Adrenal gland (tissue), 12 donors: ENCODE data around the gene PPM1F. TPM values are rescaled to one million over a fixed set of nuclear protein-coding genes. Genes with fewer than 3 reads are reported as not detected.
A peak's percentile ranks its signal among the peaks of the same experiment; 100 is the strongest.

Experiments used
- DNase-seq, 7 donors: peaks; one replicate each; pipeline ENCODE4 v3.0.0-alpha.2; 2019 to 2020
- H3K27ac ChIP-seq, 5 donors: fragments of 200-600 bp; sonication (generic) in 4 of 5; 1 replicate in 3 of 5; 2 replicates in 2 of 5; pipeline versions ENCODE4 v1.5.1 to v1.8.0; 2016 to 2020; ENCODE audit warnings: mild to moderate bottlenecking in 1 of 5
- H3K27me3 ChIP-seq: fragments of 200-600 bp; 2 replicates; pipeline ENCODE4 v1.8.0; 2021
- H3K36me3 ChIP-seq, 2 donors: fragments of 200-600 bp; replicated peaks in 1 of 2; 1 replicate in 1 of 2; 2 replicates in 1 of 2; pipeline versions ENCODE4 v1.5.1 to v1.8.0; 2018 to 2022
- H3K4me1 ChIP-seq, 2 donors: fragments of 200-600 bp; replicated peaks in 1 of 2; 1 replicate in 1 of 2; 2 replicates in 1 of 2; pipeline versions ENCODE4 v1.5.1 to v1.8.0; 2018 to 2021
- H3K4me3 ChIP-seq, 4 donors: fragments of 200-600 bp; sonication (generic) in 3 of 4; one replicate each; pipeline ENCODE4 v1.5.1; 2016 to 2018
- H3K9me3 ChIP-seq, 3 donors: fragments of 200-600 bp; sonication (generic) in 1 of 3; replicated peaks in 1 of 3; 1 replicate in 2 of 3; 2 replicates in 1 of 3; pipeline versions ENCODE4 v1.5.1 to v1.8.0; 2016 to 2021
- CTCF ChIP-seq, 6 experiments: fragments of 450-650 bp in 4 of 6; fragments of 200-600 bp in 2 of 6; sonication (generic) in 1 of 6; IDR thresholded peaks; 1 replicate in 5 of 6; 2 replicates in 1 of 6; pipeline versions ENCODE4 v1.5.1 to v1.8.0; 2016 to 2021; ENCODE audit warnings: antibody characterized with exemption in 6 of 6, mild to moderate bottlenecking in 2 of 6, moderate library complexity in 1 of 6
- POLR2A ChIP-seq, 2 donors: fragments of 450-650 bp; IDR thresholded peaks; one replicate each; pipeline ENCODE4 v1.6.1; 2017; ENCODE audit warnings: antibody characterized with exemption in 2 of 2, mild to moderate bottlenecking in 2 of 2, moderate library complexity in 1 of 2
- WGBS, 4 donors: extraction: QIAGEN DNeasy Blood & Tissue Kit in 2 of 4; methylation state at CpG; one replicate each; pipeline versions ENCODE4 v1.1.5 to v1.1.7; 2013 to 2017; 5-methylcytosine and 5-hydroxymethylcytosine counted together
- intact Hi-C, 2 donors: fragments of 100-400 bp; cut with DNase I; formaldehyde crosslinking; loops; one replicate each; pipeline versions ENCODE4 v1.14.1 to v1.15.0; 2022 to 2023
- polyA plus RNA-seq, 3 donors: library from polyadenylated mRNA; stranded (reverse); fragments of 200-250 nt in 2 of 3; fragments of 350-450 nt in 1 of 3; fragmentation: Illumina TruSeq in 1 of 3; extraction: RNeasy Lipid Tissue Mini Kit (QIAGEN cat#74804) in 1 of 3; gene quantifications; one replicate each; pipeline ENCODE4 v1.2.3, GENCODE V29; 2013 to 2014
- total RNA-seq, 9 donors: library from RNA; depleted of rRNA in 4 of 9; stranded (reverse); fragments of >200 nt in 4 of 9; fragments of 120-200 nt in 1 of 9; fragmentation: NEBNext Ultra II Directional in 1 of 9; extraction: Animal tissue kit (Norgen Biotek cat#: 25700) in 1 of 9; gene quantifications; one replicate each; pipeline versions ENCODE4 v1.1.0 to v1.2.4, GENCODE V29; 2013 to 2023
- donor health status: healthy with polysubstance abuse.
- donor health status: Bipolar disorder and iron deficiency.
- donor health status: DM: yes; HTN: yes; CAD: no.
- donor health status: DM: no; HTN: no; CAD: no.
- donor health status: DM: no; HTN: no; CAD: no.
- donor health status: DM: yes; HTN: yes; CAD: no.

Gene PPM1F
- total and polyA plus RNA-seq, 12 donors, result 9.9 to 60.6 (median 44.0) TPM

GRCh38 chr22:21938906-21939305 lies 13.7 kb downstream of the PPM1F start:
- Histone ChIP-seq H3K4me3 (no peak overlapping the region), H3K9me3 (no peaks in the 10 kb centered on the region), H3K27ac (peak overlapping the region in 4 of 5 donors; percentile 92 to 98 (median 95)), H3K4me1 (peaks cover 39 to 68% of the 10 kb centered on the region in 2 donors), H3K36me3 (peaks cover 0 to 24% of the 10 kb centered on the region in 2 donors), H3K27me3 (no peaks in the 10 kb centered on the region)
- DNase-seq, result no peak
- TF ChIP-seq CTCF (IDR thresholded peaks at IDR 0.05) (no peak), POLR2A (IDR thresholded peaks at IDR 0.05) (no peak)
- 67 to 82% (median 77%) methylated on average over 6 to 11 of the region's 11 CpGs for WGBS, 4 donors
- intact Hi-C loops, result loop anchor here in 1 of 2 donors (5.0 to 10.0 kb wide), 3 partner anchors 74 to 227 kb away; partner anchors contain the start of gene MAPK1

GRCh38 chr22:21938071-21938822 lies 14.4 kb downstream of the PPM1F start:
- Histone ChIP-seq H3K27me3 (no peaks in the 10 kb centered on the region), H3K36me3 (peaks cover 0 to 28% of the 10 kb centered on the region in 2 donors), H3K4me1 (peaks cover 39 to 65% of the 10 kb centered on the region in 2 donors), H3K4me3 (peak overlapping the region; percentile 13 to 57 (median 28)), H3K27ac (peak overlapping the region; percentile 87 to 98 (median 93)), H3K9me3 (no peaks in the 10 kb centered on the region)
- TF ChIP-seq CTCF (IDR thresholded peaks at IDR 0.05) (peak; percentile 96 to 100 (median 100)), POLR2A (IDR thresholded peaks at IDR 0.05) (peak; percentile 6 to 46)
- WGBS, 4 donors, result 1 to 2% (median 1%) methylated on average over 15 to 42 of the region's 42 CpGs
- peak; percentile 92 to 98 (median 96) for DNase-seq
- intact Hi-C loops, result loop anchor here in 1 of 2 donors (5.0 to 10.0 kb wide), 3 partner anchors 73 to 226 kb away; partner anchors contain the start of gene MAPK1

GRCh38 chr22:21937821-21938070 lies 14.9 kb downstream of the PPM1F start:
- H3K36me3 ChIP-seq, result peaks cover 0 to 33% of the 10 kb centered on the region in 2 donors
- H3K27me3 ChIP-seq, result no peaks in the 10 kb centered on the region
- WGBS, 4 donors, result 0 to 13% (median 4%) methylated on average over 3 to 8 of the region's 8 CpGs
- intact Hi-C loops, result loop anchor here in 1 of 2 donors (5.0 to 10.0 kb wide), 3 partner anchors 73 to 225 kb away; partner anchors contain the start of gene MAPK1
- H3K9me3 ChIP-seq, result no peaks in the 10 kb centered on the region
- TF ChIP-seq POLR2A (IDR thresholded peaks at IDR 0.05), result no peak
- TF ChIP-seq CTCF (IDR thresholded peaks at IDR 0.05), result no peak
- H3K4me3 ChIP-seq, result peak overlapping the region in 2 of 4 donors; percentile 27 to 57
- peaks cover 34 to 60% of the 10 kb centered on the region in 2 donors for H3K4me1 ChIP-seq
- peak in 1 of 7 donors; percentile 76 for DNase-seq
- H3K27ac ChIP-seq, result peak overlapping the region; percentile 87 to 98 (median 93)

- Histone ChIP-seq H3K9me3 (no peaks in the 10 kb centered on the region), H3K36me3 (peaks cover 0 to 38% of the 10 kb centered on the region in 2 donors), H3K27ac (peak overlapping the region; percentile 87 to 98 (median 93)), H3K4me1 (peaks cover 32 to 55% of the 10 kb centered on the region in 2 donors), H3K4me3 (peak overlapping the region in 1 of 4 donors; percentile 57), H3K27me3 (no peaks in the 10 kb centered on the region)
- intact Hi-C loops, result loop anchor here in 1 of 2 donors (5.0 to 10.0 kb wide), 3 partner anchors 72 to 225 kb away; partner anchors contain the start of gene MAPK1
- DNase-seq, result peak in 4 of 7 donors; percentile 51 to 63 (median 56)
- 48 to 73% (median 55%) methylated on average over 5 to 20 of the region's 20 CpGs for WGBS, 4 donors
- no peak for TF ChIP-seq CTCF (IDR thresholded peaks at IDR 0.05)
- TF ChIP-seq POLR2A (IDR thresholded peaks at IDR 0.05), result no peak
These were observed 15.4 kb downstream of the PPM1F start for GRCh38 chr22:21937041-21937820.
